Measurements from ENCODE around the gene FAM168A.

FAM168A gene

GRCh38 chr11:73428227-73428626 is 169.7 kb downstream of the FAM168A start:
- no peak for DNase-seq (ENCODE audit: low read depth in 2 of 2)
- H3K4me3 ChIP-seq (replicated peaks in 1 of 2; ENCODE audit: low read depth in 2 of 2, low read length in 2 of 2), result no peak overlapping the region
- TF ChIP-seq, protein P1, sequence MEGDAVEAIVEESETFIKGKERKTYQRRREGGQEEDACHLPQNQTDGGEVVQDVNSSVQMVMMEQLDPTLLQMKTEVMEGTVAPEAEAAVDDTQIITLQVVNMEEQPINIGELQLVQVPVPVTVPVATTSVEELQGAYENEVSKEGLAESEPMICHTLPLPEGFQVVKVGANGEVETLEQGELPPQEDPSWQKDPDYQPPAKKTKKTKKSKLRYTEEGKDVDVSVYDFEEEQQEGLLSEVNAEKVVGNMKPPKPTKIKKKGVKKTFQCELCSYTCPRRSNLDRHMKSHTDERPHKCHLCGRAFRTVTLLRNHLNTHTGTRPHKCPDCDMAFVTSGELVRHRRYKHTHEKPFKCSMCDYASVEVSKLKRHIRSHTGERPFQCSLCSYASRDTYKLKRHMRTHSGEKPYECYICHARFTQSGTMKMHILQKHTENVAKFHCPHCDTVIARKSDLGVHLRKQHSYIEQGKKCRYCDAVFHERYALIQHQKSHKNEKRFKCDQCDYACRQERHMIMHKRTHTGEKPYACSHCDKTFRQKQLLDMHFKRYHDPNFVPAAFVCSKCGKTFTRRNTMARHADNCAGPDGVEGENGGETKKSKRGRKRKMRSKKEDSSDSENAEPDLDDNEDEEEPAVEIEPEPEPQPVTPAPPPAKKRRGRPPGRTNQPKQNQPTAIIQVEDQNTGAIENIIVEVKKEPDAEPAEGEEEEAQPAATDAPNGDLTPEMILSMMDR (IDR thresholded peaks at IDR 0.05; ENCODE audit: low read depth, low read length), result no peak

- no peak overlapping the region for H3K4me3 ChIP-seq (replicated peaks in 1 of 2; ENCODE audit: low read depth in 2 of 2, low read length in 2 of 2)
- peak in 1 of 2 donors; percentile 57 for DNase-seq (ENCODE audit: low read depth in 2 of 2)
- TF ChIP-seq, protein P1 (IDR thresholded peaks at IDR 0.05; ENCODE audit: low read depth, low read length), result no peak
Measured at GRCh38 chr11:73426219-73426850, 171.6 kb downstream of the FAM168A start.

GRCh38 chr11:73425108-73425507 is 172.8 kb downstream of the FAM168A start:
- TF ChIP-seq, protein P1 (IDR thresholded peaks at IDR 0.05; ENCODE audit: low read depth, low read length), result no peak
- no peak overlapping the region for H3K4me3 ChIP-seq (replicated peaks in 1 of 2; ENCODE audit: low read depth in 2 of 2, low read length in 2 of 2)
- DNase-seq (ENCODE audit: low read depth in 2 of 2), result no peak

DNA sequence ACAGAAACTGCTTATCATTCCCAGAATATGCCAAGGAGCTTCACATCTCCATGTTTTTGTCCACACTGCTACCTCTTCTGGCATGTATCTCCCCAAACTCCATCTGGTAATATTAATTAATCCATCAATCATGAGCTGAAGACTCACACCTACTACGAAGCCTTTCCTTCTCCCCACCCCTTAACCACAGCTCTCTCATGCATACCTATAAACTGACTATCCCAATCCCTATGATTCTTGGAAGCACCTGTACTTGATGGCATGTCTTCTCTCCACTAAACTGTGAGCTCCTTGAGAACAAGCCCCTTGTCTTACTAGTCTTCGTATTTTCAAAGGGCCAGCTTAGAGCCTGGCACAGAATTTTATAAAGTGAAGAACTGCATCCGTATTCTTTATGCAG is 174.4 kb downstream of the FAM168A start:
- TF ChIP-seq, protein P1 (IDR thresholded peaks at IDR 0.05; ENCODE audit: low read depth, low read length), result no peak
- DNase-seq (ENCODE audit: low read depth in 2 of 2), result no peak
- H3K4me3 ChIP-seq (replicated peaks in 1 of 2; ENCODE audit: low read depth in 2 of 2, low read length in 2 of 2), result no peak overlapping the region

DNA sequence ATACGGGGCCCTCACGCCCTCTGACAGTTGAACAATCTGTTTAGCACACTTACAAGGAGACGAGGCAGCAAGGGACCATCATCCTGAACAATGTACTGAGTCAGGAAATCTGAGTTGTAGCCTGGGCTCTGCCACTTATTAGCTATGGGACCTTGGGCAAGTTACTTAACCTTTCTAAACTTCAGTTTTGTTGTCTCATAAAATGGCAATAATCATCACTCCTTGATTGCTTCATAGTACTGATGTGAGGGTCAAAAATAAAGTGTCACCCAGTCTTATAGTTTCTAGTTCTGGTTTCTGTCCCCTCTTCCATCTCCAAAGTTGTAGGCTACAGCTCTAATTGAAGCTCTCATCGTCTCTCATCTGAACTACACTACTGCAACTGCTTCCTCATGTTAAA is 175.0 kb downstream of the FAM168A start:
- TF ChIP-seq, protein P1 (IDR thresholded peaks at IDR 0.05; ENCODE audit: low read depth, low read length), result no peak
- no peak for DNase-seq (ENCODE audit: low read depth in 2 of 2)
- no peak overlapping the region for H3K4me3 ChIP-seq (replicated peaks in 1 of 2; ENCODE audit: low read depth in 2 of 2, low read length in 2 of 2)

DNA sequence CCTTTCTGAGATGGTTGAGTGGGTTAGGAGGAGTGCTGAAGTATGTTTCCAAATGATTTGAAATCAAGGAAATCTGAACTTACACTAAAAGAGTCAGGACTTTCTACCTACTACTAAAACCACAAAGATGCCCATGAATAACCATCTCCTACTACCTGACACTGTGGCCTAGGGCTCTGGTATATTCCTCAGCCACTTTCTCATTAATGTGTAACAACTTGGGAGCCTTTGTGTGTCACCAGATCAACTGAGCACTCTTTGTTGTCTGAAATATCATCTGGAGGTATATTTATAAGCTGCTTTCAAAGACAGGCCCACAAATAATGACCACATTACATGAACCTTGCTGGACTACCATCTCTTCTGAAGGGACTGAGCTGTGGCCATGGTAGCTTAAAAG is 177.8 kb downstream of the FAM168A start:
- TF ChIP-seq, protein P1 (IDR thresholded peaks at IDR 0.05; ENCODE audit: low read depth, low read length), result no peak
- no peak overlapping the region for H3K4me3 ChIP-seq (replicated peaks in 1 of 2; ENCODE audit: low read depth in 2 of 2, low read length in 2 of 2)
- no peak for DNase-seq (ENCODE audit: low read depth in 2 of 2)

DNA sequence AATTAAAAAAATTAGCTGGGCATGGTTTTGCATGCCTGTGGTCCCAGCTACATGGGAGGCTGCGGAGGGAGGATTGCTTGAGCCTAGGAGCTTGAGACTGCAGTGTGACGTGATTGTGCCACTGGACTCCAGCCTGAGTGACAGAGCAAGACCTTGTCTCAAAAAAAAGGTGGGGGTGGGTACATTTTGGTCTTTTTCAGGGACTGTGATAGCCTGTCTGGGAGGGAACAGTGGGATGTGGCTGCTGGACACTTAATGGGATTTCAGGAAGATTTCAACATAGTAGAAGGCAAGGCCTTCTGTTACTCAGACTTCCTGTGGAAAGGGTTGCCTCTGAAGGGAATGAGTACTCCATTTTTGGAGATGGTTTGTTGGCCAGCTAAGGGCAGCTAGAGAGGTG is 181.1 kb downstream of the FAM168A start:
- peak; percentile 43 to 52 for DNase-seq (ENCODE audit: low read depth in 2 of 2)
- no peak overlapping the region for H3K4me3 ChIP-seq (replicated peaks in 1 of 2; ENCODE audit: low read depth in 2 of 2, low read length in 2 of 2)
- TF ChIP-seq, protein P1 (IDR thresholded peaks at IDR 0.05; ENCODE audit: low read depth, low read length), result no peak
